K562 (cell line): ENCODE measurements around the gene SMG5. TPM values are rescaled to one million over a fixed set of nuclear protein-coding genes. Genes with fewer than 3 reads are reported as not detected.

Experiments
- BMI1 ChIP-seq: fragments of 150-350 bp; IDR thresholded peaks from 2 replicates; pipeline ENCODE4 v1.6.1; 2014; ENCODE audit warnings: low read length
- ELF2 ChIP-seq: fragments of 250-450 bp; sonication (Bioruptor Pico); IDR thresholded peaks from 2 replicates; pipeline ENCODE4 v1.5.0; 2021; ENCODE audit warnings: mild to moderate bottlenecking
- ESRRA ChIP-seq: fragments of 450-650 bp; IDR thresholded peaks from 2 replicates; pipeline ENCODE4 v1.6.1; 2014; ENCODE audit warnings: low read depth, mild to moderate bottlenecking, moderate library complexity, borderline replicate concordance
- GTF2F1 ChIP-seq: IDR thresholded peaks from 2 replicates; pipeline ENCODE4 v1.6.1; 2011; ENCODE audit warnings: low read depth, low read length, improper control_type of control experiment
- KLF1 ChIP-seq: fragments of 450-650 bp; IDR thresholded peaks from 2 replicates; pipeline ENCODE4 v1.6.1; 2016; ENCODE audit warnings: missing genetic modification characterization, missing compliant biosample characterization
- MED1 ChIP-seq: sonication (generic); formaldehyde crosslinking; IDR thresholded peaks from 2 replicates; pipeline ENCODE4 v1.8.1; 2023; ENCODE audit warnings: missing genetic modification reagents, borderline replicate concordance
- PHF20 ChIP-seq: fragments of 450-650 bp; IDR thresholded peaks from 2 replicates; pipeline ENCODE4 v1.6.1; 2018; ENCODE audit not compliant: partially characterized antibody
- SAP30 ChIP-seq: fragments of 200-600 bp; sonication (generic); IDR thresholded peaks from 2 replicates; pipeline ENCODE4 v1.6.1; 2012; ENCODE audit warnings: borderline replicate concordance, low read depth, mild to moderate bottlenecking, moderate library complexity, low read length, control low read depth, inconsistent platforms; ENCODE audit not compliant: insufficient read depth, poor library complexity, severe bottlenecking
- TAF1 ChIP-seq: IDR thresholded peaks from 2 replicates; pipeline ENCODE4 v1.6.1; 2011; ENCODE audit warnings: mild to moderate bottlenecking, low read length, moderate library complexity; ENCODE audit not compliant: insufficient read depth, control insufficient read depth, severe bottlenecking; ENCODE audit errors: extremely low read depth
- XRCC4 ChIP-seq: IDR thresholded peaks from one replicate; pipeline ENCODE4 v1.6.1; 2011; ENCODE audit not compliant: insufficient read depth, insufficient read length; ENCODE audit errors: extremely low read depth
- ZBTB7A ChIP-seq: IDR thresholded peaks from 2 replicates; pipeline ENCODE4 v1.6.1; 2011; ENCODE audit warnings: low read depth, mild to moderate bottlenecking, low read length, moderate library complexity, borderline replicate concordance; ENCODE audit not compliant: control insufficient read depth
- ZNF699 ChIP-seq: fragments of 250-450 bp; sonication (Bioruptor Pico); IDR thresholded peaks from 2 replicates; pipeline ENCODE4 v1.8.0; 2021; ENCODE audit warnings: mild to moderate bottlenecking, moderate library complexity; ENCODE audit not compliant: insufficient replicate concordance
- ZNF778 ChIP-seq: fragments of 450-650 bp; formaldehyde crosslinking; IDR thresholded peaks from 2 replicates; pipeline ENCODE4 v1.4.0; 2020; ENCODE audit warnings: mild to moderate bottlenecking, moderate library complexity
- ZNF785 ChIP-seq: fragments of 250-450 bp; sonication (Bioruptor Pico); IDR thresholded peaks from 2 replicates; pipeline ENCODE4 v1.4.0; 2020; ENCODE audit warnings: mild to moderate bottlenecking
- polyA plus RNA-seq, 8 experiments: library from polyadenylated mRNA; depleted of rRNA in 4 of 8; stranded (reverse) in 5 of 8; unstranded in 3 of 8; fragments of >200 nt; fragmentation: Nextera tagmentation in 2 of 8; fragmentation: Illumina TruSeq in 1 of 8; extraction: Ambion mirVana in 2 of 8; extraction: Trizol in 1 of 8; gene quantifications; 2 replicates each; pipeline versions ENCODE4 v1.2.1 to v1.2.3, GENCODE V29; 2011 to 2014; ENCODE audit warnings: inconsistent platforms in 1 of 8, missing spikeins in 1 of 8
- total RNA-seq, 7 experiments: library from RNA; depleted of rRNA in 6 of 7; stranded (reverse); fragments of >200 nt in 6 of 7; fragmentation: Illumina TruSeq in 2 of 7; extraction: Trizol in 2 of 7; gene quantifications; 2 replicates each; pipeline versions ENCODE4 v1.2.1 to v1.2.3, GENCODE V29; 2011 to 2021; ENCODE audit warnings: low replicate concordance in 1 of 7
- TF ChIP-seq, protein P1 (sequence below): sonication (generic); formaldehyde crosslinking; IDR thresholded peaks from 2 replicates; pipeline ENCODE4 v1.8.1; 2022; ENCODE audit warnings: missing genetic modification reagents
- TF ChIP-seq, protein P2 (sequence below): sonication (generic); formaldehyde crosslinking; IDR thresholded peaks from 2 replicates; pipeline ENCODE4 v1.8.1; 2023; ENCODE audit warnings: mild to moderate bottlenecking, missing genetic modification reagents
- TF ChIP-seq, protein P3 (sequence below): fragments of 250-450 bp; sonication (Bioruptor Pico); IDR thresholded peaks from 2 replicates; pipeline ENCODE4 v1.8.0; 2022; ENCODE audit warnings: moderate library complexity, mild to moderate bottlenecking, inconsistent platforms
- TF ChIP-seq, protein P4 (sequence below): fragments of 450-650 bp; IDR thresholded peaks from 2 replicates; pipeline ENCODE4 v1.7.0; 2016; ENCODE audit warnings: borderline replicate concordance
- TF ChIP-seq, protein P5 (sequence below): fragments of 450-650 bp; IDR thresholded peaks from 2 replicates; pipeline ENCODE4 v1.6.1; 2016; ENCODE audit warnings: missing biosample characterization, missing genetic modification characterization

Gene SMG5
- total and polyA plus RNA-seq, 9 of the 15 experiments (the other 6 are each of a cell fraction or from before 2014, with no cell fraction given): 1.4 to 85.9 (median 53.0) TPM

DNA sequence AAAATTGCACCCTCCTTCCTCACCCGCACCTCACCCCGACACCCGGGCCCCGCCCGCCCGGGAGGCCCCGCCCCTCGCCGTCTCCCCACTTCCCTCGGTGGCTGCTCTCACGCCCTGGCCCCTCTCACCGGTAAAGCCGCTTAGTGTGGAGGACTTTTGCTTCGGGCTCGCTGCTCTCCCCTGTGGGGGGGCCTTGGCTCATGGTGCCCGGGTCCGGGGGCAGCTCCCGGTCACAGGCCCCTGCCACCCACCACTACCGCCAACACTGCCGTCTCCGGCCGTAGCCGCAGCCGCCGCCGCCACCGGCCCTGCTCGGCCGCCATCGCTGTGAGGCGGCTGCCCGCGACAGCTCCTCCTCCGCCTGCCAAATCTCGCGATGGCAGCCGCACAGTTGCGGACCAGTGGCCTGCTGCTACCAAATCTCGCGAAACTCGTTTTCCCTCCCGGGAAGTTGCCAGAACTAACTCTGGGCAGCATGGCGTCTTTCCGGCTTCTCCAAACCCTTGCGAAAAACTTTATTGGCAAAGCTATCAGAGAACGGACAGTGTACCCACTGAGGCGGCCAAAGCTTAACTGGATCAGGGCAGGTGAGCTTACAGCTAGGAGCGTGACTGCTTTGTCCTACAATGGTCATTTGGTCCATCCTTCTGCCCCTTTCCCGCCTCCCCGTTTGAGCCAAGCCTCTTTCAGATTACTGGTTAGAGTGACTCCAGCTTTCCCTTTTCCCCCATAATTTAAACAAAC is at the start of gene SMG5 (continued):
- TF ChIP-seq, protein P1, sequence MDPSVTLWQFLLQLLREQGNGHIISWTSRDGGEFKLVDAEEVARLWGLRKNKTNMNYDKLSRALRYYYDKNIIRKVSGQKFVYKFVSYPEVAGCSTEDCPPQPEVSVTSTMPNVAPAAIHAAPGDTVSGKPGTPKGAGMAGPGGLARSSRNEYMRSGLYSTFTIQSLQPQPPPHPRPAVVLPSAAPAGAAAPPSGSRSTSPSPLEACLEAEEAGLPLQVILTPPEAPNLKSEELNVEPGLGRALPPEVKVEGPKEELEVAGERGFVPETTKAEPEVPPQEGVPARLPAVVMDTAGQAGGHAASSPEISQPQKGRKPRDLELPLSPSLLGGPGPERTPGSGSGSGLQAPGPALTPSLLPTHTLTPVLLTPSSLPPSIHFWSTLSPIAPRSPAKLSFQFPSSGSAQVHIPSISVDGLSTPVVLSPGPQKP (CRISPR knock-in tag): no peak
- TF ChIP-seq ZNF778 (no peak), PHF20 (peak; percentile 92), ESRRA (peak; percentile 64), GTF2F1 (no peak), ZBTB7A (peak; percentile 9; the same call in 1 of the 2 replicates), BMI1 (no peak), TAF1 (peak; percentile 92), ZNF699 (CRISPR knock-in tag) (no peak), SAP30 (no peak), KLF1 (tag) (peak; percentile 73; the same call in 1 of the 2 replicates), XRCC4 (no peak), ELF2 (CRISPR knock-in tag) (peak; percentile 91), ZNF785 (CRISPR knock-in tag) (no peak), MED1 (CRISPR knock-in tag) (no peak)
- TF ChIP-seq, protein P2, sequence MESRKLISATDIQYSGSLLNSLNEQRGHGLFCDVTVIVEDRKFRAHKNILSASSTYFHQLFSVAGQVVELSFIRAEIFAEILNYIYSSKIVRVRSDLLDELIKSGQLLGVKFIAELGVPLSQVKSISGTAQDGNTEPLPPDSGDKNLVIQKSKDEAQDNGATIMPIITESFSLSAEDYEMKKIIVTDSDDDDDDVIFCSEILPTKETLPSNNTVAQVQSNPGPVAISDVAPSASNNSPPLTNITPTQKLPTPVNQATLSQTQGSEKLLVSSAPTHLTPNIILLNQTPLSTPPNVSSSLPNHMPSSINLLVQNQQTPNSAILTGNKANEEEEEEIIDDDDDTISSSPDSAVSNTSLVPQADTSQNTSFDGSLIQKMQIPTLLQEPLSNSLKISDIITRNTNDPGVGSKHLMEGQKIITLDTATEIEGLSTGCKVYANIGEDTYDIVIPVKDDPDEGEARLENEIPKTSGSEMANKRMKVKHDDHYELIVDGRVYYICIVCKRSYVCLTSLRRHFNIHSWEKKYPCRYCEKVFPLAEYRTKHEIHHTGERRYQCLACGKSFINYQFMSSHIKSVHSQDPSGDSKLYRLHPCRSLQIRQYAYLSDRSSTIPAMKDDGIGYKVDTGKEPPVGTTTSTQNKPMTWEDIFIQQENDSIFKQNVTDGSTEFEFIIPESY (CRISPR knock-in tag): peak; percentile 57
- TF ChIP-seq, protein P3, sequence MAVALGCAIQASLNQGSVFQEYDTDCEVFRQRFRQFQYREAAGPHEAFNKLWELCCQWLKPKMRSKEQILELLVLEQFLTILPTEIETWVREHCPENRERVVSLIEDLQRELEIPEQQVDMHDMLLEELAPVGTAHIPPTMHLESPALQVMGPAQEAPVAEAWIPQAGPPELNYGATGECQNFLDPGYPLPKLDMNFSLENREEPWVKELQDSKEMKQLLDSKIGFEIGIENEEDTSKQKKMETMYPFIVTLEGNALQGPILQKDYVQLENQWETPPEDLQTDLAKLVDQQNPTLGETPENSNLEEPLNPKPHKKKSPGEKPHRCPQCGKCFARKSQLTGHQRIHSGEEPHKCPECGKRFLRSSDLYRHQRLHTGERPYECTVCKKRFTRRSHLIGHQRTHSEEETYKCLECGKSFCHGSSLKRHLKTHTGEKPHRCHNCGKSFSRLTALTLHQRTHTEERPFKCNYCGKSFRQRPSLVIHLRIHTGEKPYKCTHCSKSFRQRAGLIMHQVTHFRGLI: no peak
- TF ChIP-seq, protein P4, sequence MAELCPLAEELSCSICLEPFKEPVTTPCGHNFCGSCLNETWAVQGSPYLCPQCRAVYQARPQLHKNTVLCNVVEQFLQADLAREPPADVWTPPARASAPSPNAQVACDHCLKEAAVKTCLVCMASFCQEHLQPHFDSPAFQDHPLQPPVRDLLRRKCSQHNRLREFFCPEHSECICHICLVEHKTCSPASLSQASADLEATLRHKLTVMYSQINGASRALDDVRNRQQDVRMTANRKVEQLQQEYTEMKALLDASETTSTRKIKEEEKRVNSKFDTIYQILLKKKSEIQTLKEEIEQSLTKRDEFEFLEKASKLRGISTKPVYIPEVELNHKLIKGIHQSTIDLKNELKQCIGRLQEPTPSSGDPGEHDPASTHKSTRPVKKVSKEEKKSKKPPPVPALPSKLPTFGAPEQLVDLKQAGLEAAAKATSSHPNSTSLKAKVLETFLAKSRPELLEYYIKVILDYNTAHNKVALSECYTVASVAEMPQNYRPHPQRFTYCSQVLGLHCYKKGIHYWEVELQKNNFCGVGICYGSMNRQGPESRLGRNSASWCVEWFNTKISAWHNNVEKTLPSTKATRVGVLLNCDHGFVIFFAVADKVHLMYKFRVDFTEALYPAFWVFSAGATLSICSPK: no peak
- TF ChIP-seq, protein P5, sequence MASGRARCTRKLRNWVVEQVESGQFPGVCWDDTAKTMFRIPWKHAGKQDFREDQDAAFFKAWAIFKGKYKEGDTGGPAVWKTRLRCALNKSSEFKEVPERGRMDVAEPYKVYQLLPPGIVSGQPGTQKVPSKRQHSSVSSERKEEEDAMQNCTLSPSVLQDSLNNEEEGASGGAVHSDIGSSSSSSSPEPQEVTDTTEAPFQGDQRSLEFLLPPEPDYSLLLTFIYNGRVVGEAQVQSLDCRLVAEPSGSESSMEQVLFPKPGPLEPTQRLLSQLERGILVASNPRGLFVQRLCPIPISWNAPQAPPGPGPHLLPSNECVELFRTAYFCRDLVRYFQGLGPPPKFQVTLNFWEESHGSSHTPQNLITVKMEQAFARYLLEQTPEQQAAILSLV (tag): no peak
